Measurements from ENCODE around the gene PPP2R5C. TPM values are rescaled to one million over a fixed set of nuclear protein-coding genes. Genes with fewer than 3 reads are reported as not detected.

Gene PPP2R5C
- total RNA-seq, 3 donors from 2014 or later: 90.5 to 105 (median 102) TPM

DNA sequence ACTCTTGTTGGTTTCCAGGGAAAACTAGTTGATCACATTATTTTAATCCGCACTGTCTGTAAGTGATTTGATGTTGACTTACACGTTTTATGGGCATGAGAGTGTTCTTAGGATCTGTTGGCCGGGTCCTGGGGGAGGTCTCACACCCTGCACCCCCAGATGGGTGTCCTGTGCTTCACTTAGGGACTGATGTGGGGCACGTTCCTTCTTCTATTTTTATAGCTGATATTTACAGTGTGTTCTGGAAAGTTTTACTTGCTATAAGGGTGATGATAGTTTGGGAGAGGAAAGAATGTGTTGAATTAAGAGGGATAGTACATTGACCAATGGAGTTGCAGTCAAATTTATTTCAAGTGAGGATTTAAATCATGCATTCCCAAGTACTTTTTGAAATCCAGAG is 106.3 kb downstream of the PPP2R5C start:
- no peaks in the 10 kb centered on the region for H3K36me3 ChIP-seq
- no peak overlapping the region for H3K4me3 ChIP-seq
- no peak for DNase-seq (ENCODE audit: low spot score in 2 of 2)
- TF ChIP-seq POLR2A (IDR thresholded peaks at IDR 0.05): no peak
- H3K27me3 ChIP-seq: no peaks in the 10 kb centered on the region
- intact Hi-C loops (cut with DNase I; ENCODE audit: low total_unique reads): no loop called here
- no peak overlapping the region for H3K27ac ChIP-seq
- H3K4me1 ChIP-seq: no peaks in the 10 kb centered on the region
- no peaks in the 10 kb centered on the region for H3K9me3 ChIP-seq

- Histone ChIP-seq H3K4me3 (no peak overlapping the region), H3K4me1 (no peaks in the 10 kb centered on the region), H3K36me3 (no peaks in the 10 kb centered on the region), H3K27ac (no peak overlapping the region), H3K9me3 (no peaks in the 10 kb centered on the region), H3K27me3 (no peaks in the 10 kb centered on the region)
- intact Hi-C loops (cut with DNase I; ENCODE audit: low total_unique reads): no loop called here
- no peak for DNase-seq (ENCODE audit: low spot score in 2 of 2)
- TF ChIP-seq POLR2AphosphoS5 (IDR thresholded peaks at IDR 0.05) (no peak), POLR2A (IDR thresholded peaks at IDR 0.05) (no peak), CTCF (IDR thresholded peaks at IDR 0.05) (no peak)
Measured at GRCh38 chr14:101869217-101869616, 107.7 kb downstream of the PPP2R5C start.

DNA sequence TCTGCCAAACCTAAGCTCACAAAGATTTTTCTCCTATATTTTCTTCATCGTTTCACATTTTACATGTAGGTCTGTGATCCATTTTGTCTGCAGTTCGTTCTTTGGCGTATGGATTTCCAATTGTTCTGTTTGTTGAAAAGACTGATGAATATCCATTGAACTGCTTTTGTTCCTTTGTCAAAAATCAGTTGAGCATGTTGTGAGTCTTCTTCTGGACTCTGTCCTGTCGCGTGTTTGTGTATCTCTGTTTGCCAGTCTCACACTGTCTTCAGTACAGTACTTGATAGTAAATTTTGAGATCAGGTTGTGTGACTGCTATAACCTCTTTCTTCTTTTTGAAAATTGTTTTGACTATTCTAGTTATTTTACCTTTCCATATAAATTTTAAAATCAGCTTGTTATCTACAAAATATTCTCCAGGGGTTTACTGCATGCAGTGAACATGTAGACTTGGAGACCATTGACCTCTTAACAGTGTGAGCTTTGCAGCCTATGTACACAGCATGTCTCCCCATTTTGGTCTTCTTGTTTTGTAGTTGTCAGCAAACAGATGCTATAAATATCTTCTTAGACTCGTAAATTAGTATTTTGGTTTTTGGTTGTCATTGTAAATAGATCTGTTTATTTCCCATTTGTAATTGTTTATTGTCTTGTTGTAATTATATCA is 108.9 kb downstream of the PPP2R5C start:
- no peaks in the 10 kb centered on the region for H3K9me3 ChIP-seq
- no peak overlapping the region for H3K4me3 ChIP-seq
- H3K4me1 ChIP-seq: no peaks in the 10 kb centered on the region
- no peak for TF ChIP-seq POLR2AphosphoS5 (IDR thresholded peaks at IDR 0.05)
- TF ChIP-seq POLR2A (IDR thresholded peaks at IDR 0.05): no peak
- TF ChIP-seq CTCF (IDR thresholded peaks at IDR 0.05): no peak
- intact Hi-C loops (cut with DNase I; ENCODE audit: low total_unique reads): no loop called here
- no peak for DNase-seq (ENCODE audit: low spot score in 2 of 2)
- H3K27me3 ChIP-seq: no peaks in the 10 kb centered on the region
- no peak overlapping the region for H3K27ac ChIP-seq
- no peaks in the 10 kb centered on the region for H3K36me3 ChIP-seq

DNA sequence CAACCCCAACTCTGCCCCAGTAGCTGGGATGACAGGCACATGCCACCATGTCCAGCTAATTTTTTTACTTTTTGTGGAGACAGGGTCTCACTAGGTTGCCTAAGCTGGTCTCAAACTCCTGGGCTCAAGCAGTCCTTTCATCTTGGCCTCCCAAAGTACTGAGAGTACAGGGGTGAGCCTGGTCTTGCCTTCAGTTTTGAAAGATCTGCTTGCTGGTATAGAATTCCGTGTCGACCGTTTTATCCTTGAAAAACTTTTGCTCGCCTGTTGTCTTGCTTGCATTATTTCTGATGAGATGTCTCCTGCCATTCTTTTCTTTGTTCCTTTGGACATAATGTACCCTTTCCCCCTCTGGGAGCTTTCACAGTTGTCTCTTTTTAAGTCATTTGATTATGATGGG is 110.8 kb downstream of the PPP2R5C start:
- no peak overlapping the region for H3K27ac ChIP-seq
- no peaks in the 10 kb centered on the region for H3K9me3 ChIP-seq
- no peaks in the 10 kb centered on the region for H3K36me3 ChIP-seq
- peaks cover 0 to 10% of the 10 kb centered on the region in 2 donors for H3K4me1 ChIP-seq
- H3K27me3 ChIP-seq: no peaks in the 10 kb centered on the region
- no peak overlapping the region for H3K4me3 ChIP-seq
- TF ChIP-seq POLR2A (IDR thresholded peaks at IDR 0.05) (no peak), POLR2AphosphoS5 (IDR thresholded peaks at IDR 0.05) (no peak), CTCF (IDR thresholded peaks at IDR 0.05) (no peak)
- DNase-seq (ENCODE audit: low spot score in 2 of 2): no peak
- intact Hi-C loops (cut with DNase I; ENCODE audit: low total_unique reads): no loop called here

GRCh38 chr14:101873076-101873825 is 111.7 kb downstream of the PPP2R5C start:
- Histone ChIP-seq H3K27me3 (no peaks in the 10 kb centered on the region), H3K4me1 (peaks cover 0 to 10% of the 10 kb centered on the region in 2 donors), H3K9me3 (no peaks in the 10 kb centered on the region), H3K27ac (no peak overlapping the region), H3K36me3 (no peaks in the 10 kb centered on the region), H3K4me3 (no peak overlapping the region)
- TF ChIP-seq CTCF (IDR thresholded peaks at IDR 0.05): no peak
- no peak for TF ChIP-seq POLR2AphosphoS5 (IDR thresholded peaks at IDR 0.05)
- TF ChIP-seq POLR2A (IDR thresholded peaks at IDR 0.05): no peak
- intact Hi-C loops (cut with DNase I; ENCODE audit: low total_unique reads): no loop called here
- DNase-seq (ENCODE audit: low spot score in 2 of 2): no peak
